IPS DF 4.7 (cell line): Measurements from ENCODE around the gene PCBP3.
"Not testable (repeated sequence)": the region's sequence is repeated elsewhere in the genome, so short reads cannot be mapped to it uniquely, and the experiment has no call there.

Source experiments
- DNase-seq: peaks from one replicate; pipeline ENCODE4 v3.0.0-alpha.2; 2013; ENCODE audit warnings: low spot score; ENCODE audit errors: extremely low read depth

Gene PCBP3

DNA sequence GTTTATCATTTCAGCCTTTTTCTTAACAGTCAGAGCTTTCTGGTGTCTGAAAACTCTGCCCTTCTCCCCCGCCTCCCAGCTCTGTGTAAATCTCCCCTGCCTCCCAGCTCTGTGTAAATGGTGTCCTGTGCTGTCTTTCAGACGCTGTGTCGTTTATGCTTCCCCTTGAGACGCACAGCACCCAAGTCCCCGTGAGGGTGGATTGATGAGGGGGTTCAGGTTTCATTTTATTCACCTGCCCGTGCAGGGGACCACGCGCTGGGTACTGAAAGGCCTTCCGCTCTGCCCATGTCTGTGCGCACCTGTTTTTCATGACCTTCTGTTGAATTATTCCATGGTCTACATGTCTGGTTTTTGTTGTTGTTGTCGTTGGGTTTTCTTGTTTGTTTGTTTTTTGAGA lies 229.9 kb downstream of the PCBP3 start:
- no peak for DNase-seq

- DNase-seq, result no peak
These were observed 230.3 kb downstream of the PCBP3 start for GRCh38 chr21:45873866-45874265.

GRCh38 chr21:45874716-45875415 lies 231.3 kb downstream of the PCBP3 start:
- no peak for DNase-seq

DNA sequence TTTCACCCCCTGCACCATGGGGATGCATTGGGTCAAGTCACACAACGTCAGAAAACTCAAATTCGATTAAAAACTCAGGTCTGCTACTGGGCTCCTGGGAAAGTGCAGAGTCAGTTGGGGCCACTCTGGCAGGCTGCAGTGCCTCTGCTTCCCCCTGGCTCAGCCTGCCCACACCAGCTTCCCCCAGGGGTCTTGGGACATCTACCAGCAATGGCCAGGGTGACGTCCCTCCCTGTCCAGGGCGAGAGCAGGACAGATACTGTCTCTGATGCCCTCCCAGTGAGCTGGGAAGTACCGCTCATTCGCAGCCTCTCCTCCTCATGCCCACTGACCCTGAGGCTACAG lies 231.9 kb downstream of the PCBP3 start:
- DNase-seq, result no peak

DNA sequence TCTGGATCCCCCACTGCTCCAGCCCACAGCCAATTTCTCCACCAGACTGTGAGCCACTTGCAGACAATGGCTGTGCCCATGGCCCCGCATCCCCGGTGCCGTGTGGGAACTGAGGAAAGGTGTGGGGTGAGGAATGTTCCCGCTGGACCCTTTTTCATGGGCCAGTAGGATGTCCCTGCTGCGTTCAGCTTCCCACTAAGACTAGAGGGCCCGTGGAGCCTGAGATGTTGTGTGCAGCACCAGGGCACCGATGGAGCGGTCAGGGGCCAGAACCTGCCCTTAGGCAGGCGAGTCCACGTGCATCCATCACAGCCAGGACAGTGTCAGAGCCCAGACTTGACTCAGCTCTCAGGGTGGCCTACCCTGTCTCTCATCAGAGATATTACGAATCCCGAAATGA lies 232.4 kb downstream of the PCBP3 start:
- no peak for DNase-seq

GRCh38 chr21:45876381-45877170 lies 233.1 kb downstream of the PCBP3 start:
- DNase-seq, result no peak

- DNase-seq, result no peak
These were observed 233.6 kb downstream of the PCBP3 start for GRCh38 chr21:45877171-45877438.

DNA sequence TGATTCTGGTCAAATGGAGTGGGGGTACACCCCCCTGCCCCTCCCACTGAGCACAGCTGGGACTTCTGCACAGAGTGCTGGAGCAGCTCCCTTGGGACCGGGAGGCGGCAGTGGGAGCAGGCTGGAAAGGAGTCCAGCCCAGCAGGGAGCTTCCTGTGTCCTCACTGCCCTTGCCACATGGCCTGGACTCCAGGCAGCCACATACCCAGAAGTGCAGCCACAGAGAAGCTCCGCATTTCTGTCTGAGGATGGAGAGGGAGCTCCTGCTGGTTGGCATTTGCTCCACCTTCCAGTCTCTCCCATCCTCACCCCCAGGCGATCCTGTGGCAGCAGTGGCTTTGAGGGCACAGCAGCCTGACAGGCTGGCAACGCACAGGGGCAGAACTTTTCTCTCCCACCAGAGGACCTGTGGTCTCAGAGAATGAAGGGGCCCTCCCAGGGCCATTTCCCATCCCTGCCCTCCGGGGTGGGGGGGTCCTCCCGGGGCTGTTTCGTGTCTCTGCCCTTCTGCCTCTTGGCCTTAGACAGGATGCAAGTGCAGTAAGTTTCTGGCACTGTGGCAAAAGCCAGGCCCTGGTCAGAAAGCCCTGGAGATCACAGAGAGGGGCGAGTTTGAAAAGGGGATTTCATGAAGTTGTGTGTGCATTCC lies 234.4 kb downstream of the PCBP3 start:
- DNase-seq, result no peak

GRCh38 chr21:45880097-45881068 lies 236.9 kb downstream of the PCBP3 start:
- DNase-seq, result peak; percentile 33

DNA sequence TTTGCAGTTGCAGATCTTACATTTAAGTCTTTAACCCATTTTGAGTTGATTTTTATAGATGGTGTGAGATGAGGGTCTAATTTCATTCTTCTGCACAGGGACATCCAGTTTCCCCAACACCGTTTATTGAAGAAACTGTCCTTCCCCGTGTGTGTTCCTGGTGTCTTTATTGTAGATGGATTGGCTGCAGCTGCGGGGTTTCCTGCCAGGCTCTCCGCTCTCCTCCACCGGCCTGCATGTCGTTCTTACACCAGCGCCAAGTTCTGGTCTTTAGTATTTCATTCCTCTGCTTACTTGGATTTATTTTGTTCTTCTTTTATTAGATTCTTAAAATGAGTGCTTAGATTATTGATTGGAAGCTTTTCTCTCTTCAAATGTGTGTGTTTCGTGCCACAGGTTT lies 239.1 kb downstream of the PCBP3 start:
- DNase-seq, result no peak

GRCh38 chr21:45883090-45883489 lies 239.6 kb downstream of the PCBP3 start:
- DNase-seq, result no peak

DNA sequence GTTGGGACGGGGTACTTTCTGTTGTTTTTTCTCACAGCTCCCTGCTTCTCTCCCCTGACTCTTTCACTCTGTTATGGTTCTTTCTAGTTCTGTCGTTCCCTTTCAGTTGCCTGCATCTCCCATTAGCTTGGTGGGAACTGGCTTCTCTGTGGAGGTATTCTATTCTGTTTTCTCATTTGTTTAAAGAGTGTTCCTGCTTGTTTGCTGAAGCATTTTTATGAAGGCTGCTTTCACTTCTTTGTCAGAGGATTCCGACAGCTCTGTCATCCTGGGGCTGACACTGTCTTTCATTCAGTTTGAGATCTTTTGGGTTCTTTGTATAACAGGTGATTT lies 242.0 kb downstream of the PCBP3 start:
- DNase-seq, result no peak

- not testable (repeated sequence) for DNase-seq
These were observed 242.5 kb downstream of the PCBP3 start for GRCh38 chr21:45885930-45886601.

DNA sequence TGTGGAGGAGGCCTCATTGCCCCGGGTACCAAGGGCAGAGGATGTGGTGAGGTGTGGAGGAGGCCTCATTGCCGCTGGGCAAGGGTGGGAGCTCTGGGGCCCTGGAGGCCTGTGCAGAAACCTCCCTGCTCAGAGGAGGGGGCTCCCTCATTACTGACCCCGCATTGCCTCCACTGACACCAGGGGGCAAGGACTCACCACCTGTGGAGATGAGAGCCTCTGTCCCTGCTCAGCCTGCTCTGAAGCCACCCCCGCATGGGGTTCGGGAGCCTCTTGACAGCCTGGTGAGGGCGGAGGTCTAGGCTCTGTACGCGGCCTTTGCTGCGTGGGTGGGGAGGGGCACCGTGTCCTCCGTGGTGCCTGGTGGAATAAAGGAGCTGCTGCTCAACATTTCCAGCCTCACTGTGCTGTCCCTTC lies 243.1 kb downstream of the PCBP3 start:
- DNase-seq, result no peak

GRCh38 chr21:45887120-45887611 lies 243.6 kb downstream of the PCBP3 start:
- DNase-seq, result no peak

- DNase-seq, result no peak
These were observed 244.3 kb downstream of the PCBP3 start for GRCh38 chr21:45887788-45888187.

DNA sequence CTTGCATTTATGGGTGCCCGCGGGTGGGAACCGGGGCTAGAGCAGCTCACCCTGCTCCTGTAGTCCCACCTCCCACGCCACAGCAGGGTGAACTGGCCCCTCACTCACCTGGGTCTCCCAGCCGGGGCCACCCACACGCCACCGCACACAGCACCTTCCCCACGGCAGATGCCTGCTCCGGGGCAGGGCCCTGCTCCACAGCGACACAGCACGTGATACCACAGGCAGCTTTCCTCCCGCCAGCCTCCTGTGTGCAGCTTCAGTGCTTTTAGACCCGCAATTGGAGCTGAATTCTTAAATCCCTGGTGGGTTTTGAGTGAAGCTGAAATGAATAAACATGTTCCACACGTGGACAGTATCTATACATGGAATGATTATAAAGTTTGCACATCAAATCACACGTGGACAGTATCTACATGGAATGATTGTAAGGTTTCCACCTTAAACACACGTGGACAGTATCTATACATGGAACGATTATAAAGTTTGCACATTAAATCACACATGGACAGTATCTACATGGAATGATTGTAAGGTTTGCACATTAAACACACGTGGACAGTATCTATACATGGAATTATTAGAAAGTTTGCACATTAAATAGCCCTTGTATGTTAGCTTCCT lies 245.0 kb downstream of the PCBP3 start:
- DNase-seq, result no peak

DNA sequence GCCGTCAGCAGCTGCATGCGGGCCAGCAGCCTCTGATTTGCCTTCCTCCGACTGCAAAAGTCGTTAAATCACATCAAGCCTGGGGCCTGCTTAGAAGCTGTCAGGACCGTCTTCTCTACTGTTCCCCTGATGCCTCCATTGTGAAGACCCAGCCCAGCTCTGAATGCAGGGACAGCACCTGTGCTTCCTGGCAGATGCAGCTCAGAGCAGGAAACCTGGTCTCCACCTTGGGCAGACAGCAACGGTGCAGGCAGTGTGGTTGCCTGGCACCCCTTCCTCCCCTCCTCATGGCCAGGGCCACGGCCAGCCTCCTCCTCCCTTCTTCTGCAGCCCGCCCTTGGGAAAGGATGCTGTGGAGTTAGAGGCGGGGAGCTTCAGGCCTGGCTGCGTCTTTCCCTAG lies 245.7 kb downstream of the PCBP3 start:
- DNase-seq, result no peak

DNA sequence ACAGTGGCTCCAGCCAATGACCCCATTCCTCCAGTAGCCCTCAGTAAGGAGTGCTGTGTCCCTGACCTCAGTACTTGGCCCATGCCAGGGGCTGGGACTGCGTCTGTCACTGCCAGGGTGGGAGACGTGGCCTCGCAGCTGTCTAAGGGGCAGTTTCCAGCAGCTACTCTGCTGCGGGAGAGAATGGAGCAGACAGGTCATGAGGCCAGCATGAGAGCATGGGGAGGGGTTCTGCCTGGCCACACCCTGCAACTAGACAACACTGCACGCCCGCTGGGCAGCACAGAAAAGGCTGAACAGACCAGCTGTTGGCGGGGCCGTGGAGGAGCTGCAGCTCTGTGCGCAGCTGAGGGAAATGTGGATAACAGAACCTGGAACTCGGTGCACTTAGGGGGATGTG lies 246.4 kb downstream of the PCBP3 start:
- DNase-seq, result no peak

- DNase-seq, result no peak
These were observed 248.0 kb downstream of the PCBP3 start for GRCh38 chr21:45891388-45892155.
